Caco-2 (cell line): ENCODE measurements around the gene ITPRIP. TPM values are rescaled to one million over a fixed set of nuclear protein-coding genes. Genes with fewer than 3 reads are reported as not detected.

Experiments used
- Bru-seq: library from RNA; stranded (reverse); fragments of 400-500 nt; gene quantifications from one replicate; lab custom pipeline; 2021; lab: Mats Ljungman, UMichigan
- BruChase-seq, 2 experiments: library from RNA; stranded (reverse); fragments of 400-500 nt; gene quantifications; one replicate each; lab custom pipeline; 2021; lab: Mats Ljungman, UMichigan
- BruUV-seq: library from RNA; stranded (reverse); fragments of 400-500 nt; replicated peaks from 2 replicates; lab custom pipeline; 2021; lab: Mats Ljungman, UMichigan
- CTCF ChIA-PET: fragments of 300-600 bp; sonication (Branson Sonifier 250); formaldehyde crosslinking; loops from one replicate; lab custom pipeline; 2022; ENCODE audit warnings: antibody characterized with exemption; lab: Charles Lee
- POLR2A ChIA-PET: fragments of 300-600 bp; sonication (Branson Sonifier 250); formaldehyde crosslinking; loops from one replicate; lab custom pipeline; 2022; ENCODE audit warnings: antibody characterized with exemption; lab: Charles Lee
- DNase-seq, 2 experiments: peaks; one replicate each; pipeline versions ENCODE4 v3.0.0 to v3.0.0-alpha.2; 2020 to 2022
- H3K27me3 ChIP-seq: replicated peaks from 2 replicates; pipeline ENCODE4 v1.6.0; 2011; ENCODE audit warnings: low read length; ENCODE audit not compliant: control insufficient read depth, insufficient read depth
- H3K36me3 ChIP-seq: 2 replicates; pipeline ENCODE4 v1.5.1; 2011; ENCODE audit warnings: low read length; ENCODE audit not compliant: control insufficient read depth, insufficient read depth
- H3K4me1 ChIP-seq: fragments of 250-450 bp; sonication (Bioruptor Pico); 2 replicates; pipeline ENCODE4 v1.5.1; 2020; ENCODE audit warnings: mild to moderate bottlenecking
- H3K4me3 ChIP-seq: 2 replicates; pipeline ENCODE4 v1.5.1; 2011; ENCODE audit warnings: low read depth, mild to moderate bottlenecking, control low read depth, low read length
- H3K9me3 ChIP-seq: fragments of 250-450 bp; sonication (Bioruptor Pico); 2 replicates; pipeline ENCODE4 v1.5.1; 2020; ENCODE audit warnings: mild to moderate bottlenecking, moderate library complexity
- H3K27ac Mint-ChIP-seq: one replicate; pipeline ENCODE4 v1.8.0; 2022; ENCODE audit warnings: mixed read lengths; ENCODE audit not compliant: unreplicated experiment
- H3K27me3 Mint-ChIP-seq: one replicate; pipeline ENCODE4 v1.8.0; 2022; ENCODE audit warnings: mixed read lengths; ENCODE audit not compliant: insufficient read depth, unreplicated experiment
- H3K36me3 Mint-ChIP-seq: one replicate; pipeline ENCODE4 v1.8.0; 2022; ENCODE audit warnings: mild to moderate bottlenecking, mixed read lengths; ENCODE audit not compliant: insufficient read depth, unreplicated experiment
- H3K4me1 Mint-ChIP-seq: one replicate; pipeline ENCODE4 v1.8.0; 2022; ENCODE audit warnings: low read depth, mixed read lengths; ENCODE audit not compliant: unreplicated experiment
- H3K4me3 Mint-ChIP-seq: one replicate; pipeline ENCODE4 v1.8.0; 2022; ENCODE audit warnings: mild to moderate bottlenecking, moderate library complexity, mixed read lengths; ENCODE audit not compliant: unreplicated experiment
- H3K9me3 Mint-ChIP-seq: one replicate; pipeline ENCODE4 v1.8.0; 2022; ENCODE audit warnings: mixed read lengths; ENCODE audit not compliant: unreplicated experiment
- intact Hi-C: fragments of 100-400 bp; cut with micrococcal nuclease; formaldehyde crosslinking; loops from one replicate; pipeline ENCODE4 v1.10.0; 2022; ENCODE audit not compliant: unreplicated experiment
- long read RNA-seq: library from polyadenylated mRNA; stranded (forward); transcript quantifications from one replicate; pipeline ENCODE4 v2.0.0, GENCODE V29; 2022
- total RNA-seq: library from RNA; stranded (reverse); gene quantifications from 2 replicates; pipeline ENCODE4 v1.2.3, GENCODE V29; 2022
- TF ChIP-seq, protein P1 (sequence below), 2 experiments: fragments of 200-600 bp in 1 of 2; IDR thresholded peaks; 1 replicate in 1 of 2; 2 replicates in 1 of 2; pipeline versions ENCODE4 v1.5.1 to v1.8.0; 2011 to 2022; ENCODE audit warnings: antibody characterized with exemption in 1 of 2, control low read depth in 1 of 2, inconsistent platforms in 1 of 2, low read depth in 1 of 2, low read length in 1 of 2, mild to moderate bottlenecking in 1 of 2, moderate library complexity in 1 of 2; ENCODE audit not compliant: insufficient read depth in 1 of 2, severe bottlenecking in 1 of 2, unreplicated experiment in 1 of 2

Gene ITPRIP, protein sequence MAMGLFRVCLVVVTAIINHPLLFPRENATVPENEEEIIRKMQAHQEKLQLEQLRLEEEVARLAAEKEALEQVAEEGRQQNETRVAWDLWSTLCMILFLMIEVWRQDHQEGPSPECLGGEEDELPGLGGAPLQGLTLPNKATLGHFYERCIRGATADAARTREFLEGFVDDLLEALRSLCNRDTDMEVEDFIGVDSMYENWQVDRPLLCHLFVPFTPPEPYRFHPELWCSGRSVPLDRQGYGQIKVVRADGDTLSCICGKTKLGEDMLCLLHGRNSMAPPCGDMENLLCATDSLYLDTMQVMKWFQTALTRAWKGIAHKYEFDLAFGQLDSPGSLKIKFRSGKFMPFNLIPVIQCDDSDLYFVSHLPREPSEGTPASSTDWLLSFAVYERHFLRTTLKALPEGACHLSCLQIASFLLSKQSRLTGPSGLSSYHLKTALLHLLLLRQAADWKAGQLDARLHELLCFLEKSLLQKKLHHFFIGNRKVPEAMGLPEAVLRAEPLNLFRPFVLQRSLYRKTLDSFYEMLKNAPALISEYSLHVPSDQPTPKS
- total RNA-seq (3.1 and 3.4 TPM in 2 replicates), Bru-seq, nascent RNA (percentile 42 among the genes with signal in this experiment), BruChase-seq, experiment 1, labeled RNA remaining after a 2-hour chase (percentile 41 among the genes with signal in this experiment), BruChase-seq, experiment 2, labeled RNA remaining after a 6-hour chase (percentile 35 among the genes with signal in this experiment)
- long read RNA-seq, full-length matches to known transcripts: 2 of 4 reads
- long read RNA-seq, partial matches to known transcripts: 0 of 4 reads
- long read RNA-seq, other reads (novel, unspliced or antisense): 2 of 4 reads

- intact Hi-C loops: loop anchor here (1.0 to 2.0 kb wide), 3 partner anchors 8 to 47 kb away; no protein-coding TSS in a partner anchor
- POLR2A ChIA-PET: interaction anchor here (0.7 to 1.3 kb wide), 2 partner anchors 15 to 33 kb away, joined by 3 read pairs; partner anchors contain the start of gene CFAP58
- Mint-ChIP-seq H3K4me1 (peaks cover 17% of the 10 kb centered on the region), H3K27ac (peak within 1 kb of the TSS; percentile 99), H3K27me3 (no peaks in the 10 kb centered on the region), H3K36me3 (no peaks in the 10 kb centered on the region), H3K9me3 (no peaks in the 10 kb centered on the region), H3K4me3 (peak within 1 kb of the TSS; percentile 99)
- H3K36me3 ChIP-seq: no peaks in the 10 kb centered on the region
- H3K4me1 ChIP-seq: peaks cover 22% of the 10 kb centered on the region
- no peaks in the 10 kb centered on the region for H3K9me3 ChIP-seq
- BruUV-seq: no TSS peak
- CTCF ChIA-PET: interaction anchor here (0.8 to 1.4 kb wide), 5 partner anchors 11 to 47 kb away, joined by 3 to 12 read pairs (median 4); partner anchors contain the start of gene CFAP58
- DNase-seq: peak; percentile 59 to 69
- no peaks in the 10 kb centered on the region for H3K27me3 ChIP-seq
- peak within 1 kb of the TSS; percentile 76 for H3K4me3 ChIP-seq
- TF ChIP-seq, protein P1, sequence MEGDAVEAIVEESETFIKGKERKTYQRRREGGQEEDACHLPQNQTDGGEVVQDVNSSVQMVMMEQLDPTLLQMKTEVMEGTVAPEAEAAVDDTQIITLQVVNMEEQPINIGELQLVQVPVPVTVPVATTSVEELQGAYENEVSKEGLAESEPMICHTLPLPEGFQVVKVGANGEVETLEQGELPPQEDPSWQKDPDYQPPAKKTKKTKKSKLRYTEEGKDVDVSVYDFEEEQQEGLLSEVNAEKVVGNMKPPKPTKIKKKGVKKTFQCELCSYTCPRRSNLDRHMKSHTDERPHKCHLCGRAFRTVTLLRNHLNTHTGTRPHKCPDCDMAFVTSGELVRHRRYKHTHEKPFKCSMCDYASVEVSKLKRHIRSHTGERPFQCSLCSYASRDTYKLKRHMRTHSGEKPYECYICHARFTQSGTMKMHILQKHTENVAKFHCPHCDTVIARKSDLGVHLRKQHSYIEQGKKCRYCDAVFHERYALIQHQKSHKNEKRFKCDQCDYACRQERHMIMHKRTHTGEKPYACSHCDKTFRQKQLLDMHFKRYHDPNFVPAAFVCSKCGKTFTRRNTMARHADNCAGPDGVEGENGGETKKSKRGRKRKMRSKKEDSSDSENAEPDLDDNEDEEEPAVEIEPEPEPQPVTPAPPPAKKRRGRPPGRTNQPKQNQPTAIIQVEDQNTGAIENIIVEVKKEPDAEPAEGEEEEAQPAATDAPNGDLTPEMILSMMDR (IDR thresholded peaks at IDR 0.05; ENCODE audit: insufficient read depth in 1 of 2, low read depth in 1 of 2, low read length in 1 of 2, severe bottlenecking in 1 of 2, unreplicated experiment in 1 of 2): peak in 1 of 2 experiments; percentile 46
Measured at GRCh38 chr10:104337985-104338735, at the start of gene ITPRIP. TSS of gene ITPRIP (minus strand) at chr10:104338465. CDS start at chr10:104316051, 22,414 bp downstream.

DNA sequence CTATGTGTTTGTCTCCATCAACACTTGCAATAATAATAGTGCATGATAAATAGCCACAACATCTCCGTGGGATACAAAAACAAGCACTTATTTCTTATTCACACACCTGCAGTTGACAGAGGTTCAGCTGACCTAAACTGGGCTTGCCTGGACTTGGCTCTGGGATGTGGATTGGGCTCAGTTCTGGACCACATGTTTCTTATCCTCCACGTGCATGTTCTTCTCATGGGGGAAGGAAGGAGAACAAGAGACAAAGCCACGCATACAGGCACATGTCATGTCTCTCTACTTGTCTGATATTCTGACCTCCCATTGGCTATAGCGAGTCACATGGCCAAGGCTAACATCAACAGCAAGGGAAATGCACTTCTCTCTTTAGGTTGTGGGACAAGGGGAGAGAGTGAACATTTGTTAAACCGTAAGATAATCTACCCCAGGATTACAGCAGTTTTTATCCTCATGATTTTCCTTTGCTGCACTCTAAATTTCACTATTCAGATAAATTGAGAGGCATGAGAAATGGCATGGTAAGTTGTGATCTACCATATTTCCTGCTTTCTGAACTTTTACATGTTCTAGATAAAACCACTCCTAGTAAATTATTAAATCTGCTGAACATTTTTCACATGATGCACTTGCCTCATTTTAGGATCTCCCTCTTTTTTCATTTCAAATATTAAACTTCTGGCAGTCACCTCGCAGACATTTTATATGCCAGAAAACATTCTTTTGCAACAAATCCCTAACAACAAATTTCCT lies 49.0 kb upstream of the ITPRIP start:
- ChIA-PET POLR2A (no interaction called here), CTCF (no interaction called here)
- no peak for DNase-seq
- no peak overlapping the region for H3K4me3 ChIP-seq
- no peaks in the 10 kb centered on the region for H3K9me3 ChIP-seq
- peaks cover 11% of the 10 kb centered on the region for H3K27me3 Mint-ChIP-seq
- peaks cover 12% of the 10 kb centered on the region for H3K4me1 Mint-ChIP-seq
- H3K9me3 Mint-ChIP-seq: peaks cover 8% of the 10 kb centered on the region
- peaks cover 14% of the 10 kb centered on the region for H3K4me1 ChIP-seq
- no peaks in the 10 kb centered on the region for H3K36me3 Mint-ChIP-seq
- H3K27me3 ChIP-seq: no peaks in the 10 kb centered on the region
- no TSS peak for BruUV-seq
- H3K36me3 ChIP-seq: no peaks in the 10 kb centered on the region
- intact Hi-C loops: no loop called here
- TF ChIP-seq, protein P1 (IDR thresholded peaks at IDR 0.05; ENCODE audit: insufficient read depth in 1 of 2, low read depth in 1 of 2, low read length in 1 of 2, severe bottlenecking in 1 of 2, unreplicated experiment in 1 of 2): no peak
- H3K4me3 Mint-ChIP-seq: no peak overlapping the region
- H3K27ac Mint-ChIP-seq: no peak overlapping the region
